HL-60 (cell line): ENCODE results near the gene AGPAT3.

Experiments
- DNase-seq, 2 experiments: peaks; one replicate each; pipeline ENCODE4 v3.0.0-alpha.2; 2010 to 2020; ENCODE audit warnings: low read depth in 1 of 2, low spot score in 1 of 2
- H3K27ac ChIP-seq: fragments of 250-450 bp; sonication (Bioruptor Pico); replicated peaks from 2 replicates; pipeline ENCODE4 v1.5.1; 2020; ENCODE audit warnings: mild to moderate bottlenecking, moderate library complexity
- H3K27me3 ChIP-seq: fragments of 250-450 bp; sonication (Bioruptor Pico); 2 replicates; pipeline ENCODE4 v1.5.1; 2021; ENCODE audit warnings: mild to moderate bottlenecking, moderate library complexity; ENCODE audit not compliant: insufficient read depth, poor library complexity, severe bottlenecking
- H3K4me3 ChIP-seq: replicated peaks from 2 replicates; pipeline ENCODE4 v1.5.1; 2011; ENCODE audit warnings: mild to moderate bottlenecking, control low read depth, low read length; ENCODE audit not compliant: insufficient read depth
- CTCF ChIP-seq: IDR thresholded peaks from one replicate; pipeline ENCODE4 v1.5.1; 2011; ENCODE audit warnings: low read length, control low read depth, inconsistent platforms; ENCODE audit not compliant: insufficient read depth
- GABPA ChIP-seq: IDR thresholded peaks from 2 replicates; pipeline ENCODE4 v1.6.1; 2012; ENCODE audit warnings: low read depth
- POLR2AphosphoS5 ChIP-seq: IDR thresholded peaks from 2 replicates; pipeline ENCODE4 v1.6.1; 2012; ENCODE audit warnings: low read depth
- SPI1 ChIP-seq: IDR thresholded peaks from 2 replicates; pipeline ENCODE4 v1.6.1; 2012; ENCODE audit warnings: low read depth, mild to moderate bottlenecking, borderline replicate concordance
- TF ChIP-seq, protein P1 (sequence below): IDR thresholded peaks from 2 replicates; pipeline ENCODE4 v1.6.1; 2012; ENCODE audit warnings: low read depth; ENCODE audit not compliant: insufficient replicate concordance

AGPAT3 gene

GRCh38 chr21:43873673-43874072, 8.7 kb downstream of the AGPAT3 start:
- DNase-seq, result no peak
- no peaks in the 10 kb centered on the region for H3K27me3 ChIP-seq
- no peak overlapping the region for H3K27ac ChIP-seq
- TF ChIP-seq GABPA (no peak), POLR2AphosphoS5 (no peak), SPI1 (no peak), CTCF (no peak)
- TF ChIP-seq, protein P1, sequence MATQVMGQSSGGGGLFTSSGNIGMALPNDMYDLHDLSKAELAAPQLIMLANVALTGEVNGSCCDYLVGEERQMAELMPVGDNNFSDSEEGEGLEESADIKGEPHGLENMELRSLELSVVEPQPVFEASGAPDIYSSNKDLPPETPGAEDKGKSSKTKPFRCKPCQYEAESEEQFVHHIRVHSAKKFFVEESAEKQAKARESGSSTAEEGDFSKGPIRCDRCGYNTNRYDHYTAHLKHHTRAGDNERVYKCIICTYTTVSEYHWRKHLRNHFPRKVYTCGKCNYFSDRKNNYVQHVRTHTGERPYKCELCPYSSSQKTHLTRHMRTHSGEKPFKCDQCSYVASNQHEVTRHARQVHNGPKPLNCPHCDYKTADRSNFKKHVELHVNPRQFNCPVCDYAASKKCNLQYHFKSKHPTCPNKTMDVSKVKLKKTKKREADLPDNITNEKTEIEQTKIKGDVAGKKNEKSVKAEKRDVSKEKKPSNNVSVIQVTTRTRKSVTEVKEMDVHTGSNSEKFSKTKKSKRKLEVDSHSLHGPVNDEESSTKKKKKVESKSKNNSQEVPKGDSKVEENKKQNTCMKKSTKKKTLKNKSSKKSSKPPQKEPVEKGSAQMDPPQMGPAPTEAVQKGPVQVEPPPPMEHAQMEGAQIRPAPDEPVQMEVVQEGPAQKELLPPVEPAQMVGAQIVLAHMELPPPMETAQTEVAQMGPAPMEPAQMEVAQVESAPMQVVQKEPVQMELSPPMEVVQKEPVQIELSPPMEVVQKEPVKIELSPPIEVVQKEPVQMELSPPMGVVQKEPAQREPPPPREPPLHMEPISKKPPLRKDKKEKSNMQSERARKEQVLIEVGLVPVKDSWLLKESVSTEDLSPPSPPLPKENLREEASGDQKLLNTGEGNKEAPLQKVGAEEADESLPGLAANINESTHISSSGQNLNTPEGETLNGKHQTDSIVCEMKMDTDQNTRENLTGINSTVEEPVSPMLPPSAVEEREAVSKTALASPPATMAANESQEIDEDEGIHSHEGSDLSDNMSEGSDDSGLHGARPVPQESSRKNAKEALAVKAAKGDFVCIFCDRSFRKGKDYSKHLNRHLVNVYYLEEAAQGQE, result no peak
- H3K4me3 ChIP-seq, result no peak overlapping the region

DNA sequence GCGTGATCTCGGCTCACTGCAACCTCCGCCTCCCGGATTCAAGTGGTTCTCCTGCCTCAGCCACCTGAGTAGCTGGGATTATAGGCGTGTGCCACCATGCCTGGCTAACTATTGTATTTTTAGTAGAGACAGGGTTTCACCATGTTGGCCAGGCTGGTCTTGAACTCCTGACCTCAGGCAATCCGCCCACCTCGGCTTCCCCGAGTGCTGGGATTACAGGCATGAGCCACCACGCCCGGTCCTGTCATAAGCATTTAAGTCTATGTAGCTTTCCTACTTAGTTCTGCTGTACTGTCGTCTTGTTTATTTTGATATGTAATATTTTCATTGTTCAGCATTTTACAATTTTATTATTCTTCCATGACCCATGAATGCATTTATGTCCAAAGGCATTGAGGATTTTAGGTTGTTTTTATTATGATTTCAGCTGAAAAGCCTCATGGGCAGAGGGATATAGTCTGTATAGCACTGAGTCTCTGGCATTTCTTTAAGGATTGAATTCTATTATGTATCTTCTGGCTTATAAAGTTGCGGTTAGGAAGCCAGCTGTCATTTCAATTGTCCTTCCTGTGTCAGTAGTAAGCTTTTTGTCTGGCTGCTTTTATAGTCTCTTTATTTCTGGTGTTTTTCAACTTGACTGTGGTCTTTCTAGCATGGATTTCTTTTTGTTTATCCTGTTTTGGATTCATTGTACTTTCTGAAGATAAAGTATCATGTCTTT, 9.2 kb downstream of the AGPAT3 start:
- DNase-seq, result no peak

DNA sequence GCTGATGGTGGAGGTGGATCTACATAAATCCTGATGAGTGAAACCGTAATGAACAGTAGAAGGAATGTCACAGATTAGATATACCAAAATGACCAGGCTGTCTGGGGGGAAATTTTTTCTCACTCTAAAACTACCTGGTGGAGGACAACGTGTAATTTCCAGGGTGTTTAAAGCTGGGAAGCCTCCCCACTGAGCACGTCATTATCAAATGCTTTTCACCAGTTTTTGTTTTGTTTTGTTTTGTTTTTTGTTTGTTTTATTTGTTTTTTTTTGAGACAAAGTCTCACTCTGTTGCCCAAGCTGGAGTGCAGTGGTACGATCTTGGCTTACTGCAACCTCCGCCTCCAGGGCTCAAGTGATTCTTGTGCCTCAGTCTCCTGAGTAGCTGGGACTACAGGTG, 11.6 kb downstream of the AGPAT3 start:
- Histone ChIP-seq H3K4me3 (no peak overlapping the region), H3K27me3 (no peaks in the 10 kb centered on the region), H3K27ac (no peak overlapping the region)
- TF ChIP-seq POLR2AphosphoS5, result no peak
- TF ChIP-seq SPI1, result no peak
- TF ChIP-seq, protein P1, result no peak
- no peak for TF ChIP-seq GABPA
- TF ChIP-seq CTCF, result no peak
- DNase-seq, result no peak

More for the DNA sequence above, 9.2 kb downstream of the AGPAT3 start:
- Histone ChIP-seq H3K27me3 (no peaks in the 10 kb centered on the region), H3K4me3 (no peak overlapping the region), H3K27ac (no peak overlapping the region)
- TF ChIP-seq CTCF (no peak), POLR2AphosphoS5 (no peak), SPI1 (no peak)
- TF ChIP-seq, protein P1, result no peak
